ENCODE measurements around the gene POU2AF1. TPM values are rescaled to one million over a fixed set of nuclear protein-coding genes. Genes with fewer than 3 reads are reported as not detected.
A peak's percentile ranks its signal among the peaks of the same experiment; 100 is the strongest.

Gene POU2AF1
- total RNA-seq (2014; rRNA removed; shearing (Covaris generic)) = 7.0 and 28.4 TPM in 2 replicates

GRCh38 chr11:111378861-111379601 lies at the start of gene POU2AF1:
Gene POU2AF1, minus strand, starts transcription at chr11:111379275. Its CDS starts 98 bp downstream, at chr11:111379177.
- in situ Hi-C loops (cut with HindIII; ENCODE audit: low sequenced_read_pairs) = no loop called here
- DNase-seq (ENCODE audit: low spot score) = peak; percentile 25

GRCh38 chr11:111428113-111428876 lies 49.2 kb upstream of the POU2AF1 start:
- no peak for DNase-seq (ENCODE audit: low spot score)
- in situ Hi-C loops (cut with HindIII; ENCODE audit: low sequenced_read_pairs) = no loop called here

- no peak for DNase-seq (ENCODE audit: low spot score)
- in situ Hi-C loops (cut with HindIII; ENCODE audit: low sequenced_read_pairs) = no loop called here
These were observed 48.4 kb upstream of the POU2AF1 start for GRCh38 chr11:111427471-111427912.

GRCh38 chr11:111426617-111427016 lies 47.5 kb upstream of the POU2AF1 start:
- in situ Hi-C loops (cut with HindIII; ENCODE audit: low sequenced_read_pairs) = no loop called here
- no peak for DNase-seq (ENCODE audit: low spot score)

GRCh38 chr11:111423250-111423615 lies 44.2 kb upstream of the POU2AF1 start:
- in situ Hi-C loops (cut with HindIII; ENCODE audit: low sequenced_read_pairs) = no loop called here
- DNase-seq (ENCODE audit: low spot score) = no peak

- DNase-seq (ENCODE audit: low spot score) = no peak
- in situ Hi-C loops (cut with HindIII; ENCODE audit: low sequenced_read_pairs) = no loop called here
These were observed 43.6 kb upstream of the POU2AF1 start for GRCh38 chr11:111422494-111423249.

- no peak for DNase-seq (ENCODE audit: low spot score)
- in situ Hi-C loops (cut with HindIII; ENCODE audit: low sequenced_read_pairs) = no loop called here
These were observed 42.2 kb upstream of the POU2AF1 start for GRCh38 chr11:111421251-111421650.

- DNase-seq (ENCODE audit: low spot score) = peak; percentile 85
- in situ Hi-C loops (cut with HindIII; ENCODE audit: low sequenced_read_pairs) = no loop called here
These were observed 40.7 kb upstream of the POU2AF1 start for GRCh38 chr11:111419641-111420327.

GRCh38 chr11:111419181-111419580 lies 40.1 kb upstream of the POU2AF1 start:
- no peak for DNase-seq (ENCODE audit: low spot score)
- in situ Hi-C loops (cut with HindIII; ENCODE audit: low sequenced_read_pairs) = no loop called here

GRCh38 chr11:111418436-111418787 lies 39.3 kb upstream of the POU2AF1 start:
- in situ Hi-C loops (cut with HindIII; ENCODE audit: low sequenced_read_pairs) = no loop called here
- DNase-seq (ENCODE audit: low spot score) = no peak

GRCh38 chr11:111417766-111418435 lies 38.8 kb upstream of the POU2AF1 start:
- in situ Hi-C loops (cut with HindIII; ENCODE audit: low sequenced_read_pairs) = no loop called here
- no peak for DNase-seq (ENCODE audit: low spot score)

GRCh38 chr11:111417011-111417765 lies 38.1 kb upstream of the POU2AF1 start:
- no peak for DNase-seq (ENCODE audit: low spot score)
- in situ Hi-C loops (cut with HindIII; ENCODE audit: low sequenced_read_pairs) = no loop called here

- in situ Hi-C loops (cut with HindIII; ENCODE audit: low sequenced_read_pairs) = no loop called here
- no peak for DNase-seq (ENCODE audit: low spot score)
These were observed 37.3 kb upstream of the POU2AF1 start for GRCh38 chr11:111416231-111416960.

GRCh38 chr11:111414936-111415335 lies 35.9 kb upstream of the POU2AF1 start:
- DNase-seq (ENCODE audit: low spot score) = no peak
- in situ Hi-C loops (cut with HindIII; ENCODE audit: low sequenced_read_pairs) = no loop called here

- in situ Hi-C loops (cut with HindIII; ENCODE audit: low sequenced_read_pairs) = no loop called here
- no peak for DNase-seq (ENCODE audit: low spot score)
These were observed 35.3 kb upstream of the POU2AF1 start for GRCh38 chr11:111414267-111414931.

GRCh38 chr11:111413849-111414248 lies 34.8 kb upstream of the POU2AF1 start:
- no peak for DNase-seq (ENCODE audit: low spot score)
- in situ Hi-C loops (cut with HindIII; ENCODE audit: low sequenced_read_pairs) = no loop called here

GRCh38 chr11:111412293-111412692 lies 33.2 kb upstream of the POU2AF1 start:
- in situ Hi-C loops (cut with HindIII; ENCODE audit: low sequenced_read_pairs) = no loop called here
- no peak for DNase-seq (ENCODE audit: low spot score)

All from G401 (cell line).